Activated T-cell treated with anti-CD3 and anti-CD28 coated beads, Interleukin-2, amount 50 U/mL, for 1 hour (primary cell): ENCODE data around the gene HSPA4.
A peak's percentile ranks its signal among the peaks of the same experiment; 100 is the strongest.
"Not testable (repeated sequence)": the region's sequence is repeated elsewhere in the genome, so short reads cannot be mapped to it uniquely, and the experiment has no call there.

Experiments used
- DNase-seq: peaks from one replicate; pipeline ENCODE4 v3.0.0-alpha.2; 2020

The HSPA4 gene

GRCh38 chr5:133051542-133052316 lies at the start of gene HSPA4:
TSS of gene HSPA4 (plus strand) at chr5:133052013. CDS start at chr5:133052251, 238 bp downstream.
- peak; percentile 95 for DNase-seq

GRCh38 chr5:133006653-133007052 lies 45.2 kb upstream of the HSPA4 start:
- no peak for DNase-seq

GRCh38 chr5:133008455-133008854 lies 43.4 kb upstream of the HSPA4 start:
- not testable (repeated sequence) for DNase-seq

GRCh38 chr5:133015466-133015865 lies 36.3 kb upstream of the HSPA4 start:
- DNase-seq, result no peak

GRCh38 chr5:133017964-133018363 lies 33.8 kb upstream of the HSPA4 start:
- DNase-seq, result no peak

GRCh38 chr5:133019471-133019870 lies 32.3 kb upstream of the HSPA4 start:
- not testable (repeated sequence) for DNase-seq

- DNase-seq, result peak; percentile 89
Observed at GRCh38 chr5:133025804-133026663, 25.8 kb upstream of the HSPA4 start, which contains the start of gene ZCCHC10. TSS of gene ZCCHC10 (minus strand) at chr5:133026549. CDS start at chr5:133026537, 12 bp downstream.

- no peak for DNase-seq
Observed at GRCh38 chr5:133026664-133027153, 25.1 kb upstream of the HSPA4 start.

GRCh38 chr5:133029416-133029815 lies 22.4 kb upstream of the HSPA4 start:
- DNase-seq, result no peak

GRCh38 chr5:133030343-133031005 lies 21.3 kb upstream of the HSPA4 start:
- DNase-seq, result no peak

- no peak for DNase-seq
Observed at GRCh38 chr5:133032852-133033742, 18.7 kb upstream of the HSPA4 start.

GRCh38 chr5:133034064-133034463 lies 17.7 kb upstream of the HSPA4 start:
- DNase-seq, result no peak

GRCh38 chr5:133035224-133035623 lies 16.6 kb upstream of the HSPA4 start:
- DNase-seq, result no peak

GRCh38 chr5:133036677-133037076 lies 15.1 kb upstream of the HSPA4 start:
- not testable (repeated sequence) for DNase-seq

- no peak for DNase-seq
Observed at GRCh38 chr5:133041157-133041784, 10.5 kb upstream of the HSPA4 start.

- DNase-seq, result no peak
Observed at GRCh38 chr5:133041910-133042309, 9.9 kb upstream of the HSPA4 start.

- DNase-seq, result not testable (repeated sequence)
Observed at GRCh38 chr5:133046560-133046959, 5.3 kb upstream of the HSPA4 start.

GRCh38 chr5:133047404-133047803 lies 4.4 kb upstream of the HSPA4 start:
- DNase-seq, result no peak

- DNase-seq, result no peak
Observed at GRCh38 chr5:133048993-133049725, 2.7 kb upstream of the HSPA4 start.

- DNase-seq, result no peak
Observed at GRCh38 chr5:133049726-133050048, 2.1 kb upstream of the HSPA4 start.

- DNase-seq, result no peak
Observed at GRCh38 chr5:133050521-133050920, 1.3 kb upstream of the HSPA4 start.
